Islet precursor cell (in vitro differentiated cells): Measurements from ENCODE around the gene KRTAP1-1.
"Not testable (repeated sequence)": the region's sequence is repeated elsewhere in the genome, so short reads cannot be mapped to it uniquely, and the experiment has no call there.

Experiments
- DNase-seq: peaks from one replicate; pipeline ENCODE4 v3.0.0-alpha.2; 2018

Gene KRTAP1-1

GRCh38 chr17:41009936-41010335 lies 31.3 kb downstream of the KRTAP1-1 start:
- DNase-seq, result no peak

GRCh38 chr17:41009301-41009760 lies 31.9 kb downstream of the KRTAP1-1 start:
- peak; percentile 84 for DNase-seq

- peak; percentile 73 for DNase-seq
Measured at GRCh38 chr17:41008811-41009210, 32.4 kb downstream of the KRTAP1-1 start, which contains the start of gene KRTAP3-1. Gene KRTAP3-1, minus strand, starts transcription at chr17:41009128. Its CDS starts 54 bp downstream, at chr17:41009074.

- no peak for DNase-seq
Measured at GRCh38 chr17:41004397-41004796, 36.9 kb downstream of the KRTAP1-1 start.

GRCh38 chr17:41003926-41004325 lies 37.3 kb downstream of the KRTAP1-1 start:
- no peak for DNase-seq

GRCh38 chr17:41002814-41003213 lies 38.4 kb downstream of the KRTAP1-1 start:
- DNase-seq, result no peak

GRCh38 chr17:41001795-41002194 lies 39.5 kb downstream of the KRTAP1-1 start:
- no peak for DNase-seq

GRCh38 chr17:40999563-40999962 lies 41.7 kb downstream of the KRTAP1-1 start, which contains the start of gene KRTAP3-2:
Gene KRTAP3-2, minus strand, starts transcription at chr17:40999906. Its CDS starts 53 bp downstream, at chr17:40999853.
- DNase-seq, result not testable (repeated sequence)

GRCh38 chr17:40997361-40997760 lies 43.9 kb downstream of the KRTAP1-1 start:
- DNase-seq, result no peak

- no peak for DNase-seq
Measured at GRCh38 chr17:40996829-40997228, 44.4 kb downstream of the KRTAP1-1 start.

GRCh38 chr17:40995116-40995515 lies 46.1 kb downstream of the KRTAP1-1 start:
- DNase-seq, result no peak

GRCh38 chr17:40993839-40994238 lies 47.4 kb downstream of the KRTAP1-1 start, which contains the start of gene KRTAP3-3:
Gene KRTAP3-3, minus strand, starts transcription at chr17:40994164. Its CDS starts 67 bp downstream, at chr17:40994097.
- DNase-seq, result no peak

GRCh38 chr17:40993084-40993483 lies 48.2 kb downstream of the KRTAP1-1 start:
- DNase-seq, result no peak

GRCh38 chr17:40992666-40993065 lies 48.6 kb downstream of the KRTAP1-1 start:
- DNase-seq, result no peak
